ENCODE measurements around the gene ZDHHC14. TPM values are rescaled to one million over a fixed set of nuclear protein-coding genes. Genes with fewer than 3 reads are reported as not detected.

ZDHHC14 gene
- total RNA-seq, 2 experiments from 2014 or later: 2.4 to 2.5 TPM

- ChIA-PET POLR2A (no interaction called here), CTCF (interaction anchor here (1.4 kb wide), 1 partner anchor 28 kb away, joined by 6 read pairs; no protein-coding TSS in a partner anchor)
Measured at GRCh38 chr6:157494132-157494710, 113.2 kb downstream of the ZDHHC14 start.

GRCh38 chr6:157496534-157497095, 115.6 kb downstream of the ZDHHC14 start:
- DNase-seq (no peak), ATAC-seq (no peak)
- Mint-ChIP-seq H3K27me3 (no peaks in the 10 kb centered on the region), H3K27ac (no peak overlapping the region), H3K4me3 (no peak overlapping the region), H3K36me3 (ENCODE audit: low read depth) (no peaks in the 10 kb centered on the region), H3K4me1 (peaks cover 23% of the 10 kb centered on the region), H3K9me3 (ENCODE audit: low read depth) (peaks cover 7% of the 10 kb centered on the region)
- intact Hi-C loops (cut with DNase I, micrococcal nuclease): no loop called here
- ChIA-PET CTCF (no interaction called here), POLR2A (no interaction called here)

More at GRCh38 chr6:157494132-157494710, 113.2 kb downstream of the ZDHHC14 start:
- peaks cover 2% of the 10 kb centered on the region for H3K9me3 Mint-ChIP-seq (ENCODE audit: low read depth)
- H3K4me1 Mint-ChIP-seq: peaks cover 16% of the 10 kb centered on the region
- no peak for DNase-seq
- no peak overlapping the region for H3K27ac Mint-ChIP-seq
- ATAC-seq: no peak
- intact Hi-C loops (cut with DNase I, micrococcal nuclease): no loop called here
- peaks cover 4% of the 10 kb centered on the region for H3K27me3 Mint-ChIP-seq
- no peaks in the 10 kb centered on the region for H3K36me3 Mint-ChIP-seq (ENCODE audit: low read depth)
- no peak overlapping the region for H3K4me3 Mint-ChIP-seq

GRCh38 chr6:157497579-157497978, 116.6 kb downstream of the ZDHHC14 start:
- ChIA-PET CTCF (no interaction called here), POLR2A (no interaction called here)
- no peaks in the 10 kb centered on the region for H3K36me3 Mint-ChIP-seq (ENCODE audit: low read depth)

GRCh38 chr6:157498817-157499216, 117.8 kb downstream of the ZDHHC14 start:
- DNase-seq: no peak
- no peaks in the 10 kb centered on the region for H3K27me3 Mint-ChIP-seq
- peak; percentile 66 for ATAC-seq
- H3K4me3 Mint-ChIP-seq: no peak overlapping the region
- peaks cover 23% of the 10 kb centered on the region for H3K4me1 Mint-ChIP-seq
- peaks cover 7% of the 10 kb centered on the region for H3K9me3 Mint-ChIP-seq (ENCODE audit: low read depth)
- H3K27ac Mint-ChIP-seq: no peak overlapping the region
- no peaks in the 10 kb centered on the region for H3K36me3 Mint-ChIP-seq (ENCODE audit: low read depth)
- ChIA-PET POLR2A (interaction anchor here (0.6 to 0.7 kb wide), 2 partner anchors 128 to 166 kb away, joined by 5 to 10 read pairs; no protein-coding TSS in a partner anchor), CTCF (interaction anchor here (0.6 to 1.2 kb wide), 2 partner anchors 13 to 52 kb away, joined by 3 read pairs; no protein-coding TSS in a partner anchor)
- intact Hi-C loops (cut with DNase I, micrococcal nuclease): no loop called here

More at GRCh38 chr6:157497579-157497978, 116.6 kb downstream of the ZDHHC14 start:
- DNase-seq: no peak
- intact Hi-C loops (cut with DNase I, micrococcal nuclease): no loop called here
- no peak overlapping the region for H3K27ac Mint-ChIP-seq
- H3K4me3 Mint-ChIP-seq: no peak overlapping the region
- peak; percentile 74 for ATAC-seq
- peaks cover 23% of the 10 kb centered on the region for H3K4me1 Mint-ChIP-seq
- no peaks in the 10 kb centered on the region for H3K27me3 Mint-ChIP-seq
- peaks cover 7% of the 10 kb centered on the region for H3K9me3 Mint-ChIP-seq (ENCODE audit: low read depth)

GRCh38 chr6:157500022-157500421, 119.0 kb downstream of the ZDHHC14 start:
- intact Hi-C loops (cut with DNase I, micrococcal nuclease): no loop called here
- H3K4me3 Mint-ChIP-seq: no peak overlapping the region
- ATAC-seq: no peak
- H3K9me3 Mint-ChIP-seq (ENCODE audit: low read depth): peaks cover 9% of the 10 kb centered on the region
- H3K4me1 Mint-ChIP-seq: peaks cover 23% of the 10 kb centered on the region
- no peaks in the 10 kb centered on the region for H3K27me3 Mint-ChIP-seq
- ChIA-PET POLR2A (no interaction called here), CTCF (interaction anchor here (0.7 kb wide), 1 partner anchor 34 kb away, joined by 3 read pairs; no protein-coding TSS in a partner anchor)
- DNase-seq: no peak
- H3K27ac Mint-ChIP-seq: no peak overlapping the region
- H3K36me3 Mint-ChIP-seq (ENCODE audit: low read depth): peaks cover under 1% of the 10 kb centered on the region

GRCh38 chr6:157503018-157503747, 122.2 kb downstream of the ZDHHC14 start:
- POLR2A ChIA-PET: no interaction called here
- H3K4me1 Mint-ChIP-seq: peaks cover 18% of the 10 kb centered on the region
- H3K36me3 Mint-ChIP-seq (ENCODE audit: low read depth): peaks cover 10% of the 10 kb centered on the region
- ATAC-seq: no peak
- H3K27me3 Mint-ChIP-seq: no peaks in the 10 kb centered on the region
- intact Hi-C loops (cut with DNase I, micrococcal nuclease): no loop called here
- no peak overlapping the region for H3K27ac Mint-ChIP-seq
- DNase-seq: no peak
- no peak overlapping the region for H3K4me3 Mint-ChIP-seq
- CTCF ChIA-PET: no interaction called here
- H3K9me3 Mint-ChIP-seq (ENCODE audit: low read depth): peaks cover 27% of the 10 kb centered on the region

GRCh38 chr6:157505912-157506491, 125.0 kb downstream of the ZDHHC14 start:
- ChIA-PET POLR2A (interaction anchor here (0.5 kb wide), 1 partner anchor 259 kb away, joined by 3 read pairs; no protein-coding TSS in a partner anchor), CTCF (interaction anchor here (0.7 kb wide), 1 partner anchor 520 kb away, joined by 4 read pairs; no protein-coding TSS in a partner anchor)
- no peak overlapping the region for H3K4me3 Mint-ChIP-seq
- H3K9me3 Mint-ChIP-seq (ENCODE audit: low read depth): peaks cover 22% of the 10 kb centered on the region
- no peak for DNase-seq
- intact Hi-C loops (cut with DNase I, micrococcal nuclease): no loop called here
- no peak for ATAC-seq
- H3K4me1 Mint-ChIP-seq: peaks cover 6% of the 10 kb centered on the region
- H3K36me3 Mint-ChIP-seq (ENCODE audit: low read depth): peaks cover 10% of the 10 kb centered on the region
- H3K27ac Mint-ChIP-seq: no peak overlapping the region
- H3K27me3 Mint-ChIP-seq: no peaks in the 10 kb centered on the region

- Mint-ChIP-seq H3K4me3 (peak overlapping the region; percentile 37), H3K27me3 (no peaks in the 10 kb centered on the region), H3K27ac (peak overlapping the region; percentile 56), H3K4me1 (peaks cover 4% of the 10 kb centered on the region), H3K9me3 (ENCODE audit: low read depth) (peaks cover 15% of the 10 kb centered on the region), H3K36me3 (ENCODE audit: low read depth) (peaks cover 5% of the 10 kb centered on the region)
- ChIA-PET POLR2A (no interaction called here), CTCF (no interaction called here)
- intact Hi-C loops (cut with DNase I, micrococcal nuclease): no loop called here
- DNase-seq: peak; percentile 38
- ATAC-seq: peak; percentile 57
Measured at GRCh38 chr6:157510323-157511188, 129.6 kb downstream of the ZDHHC14 start.

- DNase-seq (no peak), ATAC-seq (no peak)
- H3K4me1 Mint-ChIP-seq: peaks cover 4% of the 10 kb centered on the region
- ChIA-PET CTCF (interaction anchor here (1.4 kb wide), 1 partner anchor 32 kb away, joined by 3 read pairs; no protein-coding TSS in a partner anchor), POLR2A (no interaction called here)
- H3K36me3 Mint-ChIP-seq (ENCODE audit: low read depth): no peaks in the 10 kb centered on the region
- H3K27me3 Mint-ChIP-seq: no peaks in the 10 kb centered on the region
- intact Hi-C loops (cut with DNase I, micrococcal nuclease): no loop called here
- no peak overlapping the region for H3K27ac Mint-ChIP-seq
- peaks cover 6% of the 10 kb centered on the region for H3K9me3 Mint-ChIP-seq (ENCODE audit: low read depth)
- H3K4me3 Mint-ChIP-seq: no peak overlapping the region
Measured at GRCh38 chr6:157511682-157512381, 130.8 kb downstream of the ZDHHC14 start.

GRCh38 chr6:157512382-157512682, 131.3 kb downstream of the ZDHHC14 start:
- CTCF ChIA-PET: interaction anchor here (1.0 to 1.4 kb wide), 2 partner anchors 31 to 70 kb away, joined by 3 read pairs; no protein-coding TSS in a partner anchor
- DNase-seq: no peak
- no peak overlapping the region for H3K4me3 Mint-ChIP-seq
- peaks cover 4% of the 10 kb centered on the region for H3K9me3 Mint-ChIP-seq (ENCODE audit: low read depth)
- no peaks in the 10 kb centered on the region for H3K27me3 Mint-ChIP-seq
- no peaks in the 10 kb centered on the region for H3K36me3 Mint-ChIP-seq (ENCODE audit: low read depth)
- intact Hi-C loops (cut with DNase I, micrococcal nuclease): no loop called here
- no peak for ATAC-seq
- H3K27ac Mint-ChIP-seq: no peak overlapping the region
- peaks cover 4% of the 10 kb centered on the region for H3K4me1 Mint-ChIP-seq
- POLR2A ChIA-PET: no interaction called here

Measured in activated CD4-positive, alpha-beta T cell treated with anti-CD3 and anti-CD28 coated beads for 36 hours (primary cell).